HL-60 (cell line): ENCODE measurements around the gene CTDNEP1.
A peak's percentile ranks its signal among the peaks of the same experiment; 100 is the strongest.

Source experiments
- DNase-seq, 2 experiments: peaks; one replicate each; pipeline ENCODE4 v3.0.0-alpha.2; 2010 to 2020; ENCODE audit warnings: low read depth in 1 of 2, low spot score in 1 of 2
- H3K27ac ChIP-seq: fragments of 250-450 bp; sonication (Bioruptor Pico); replicated peaks from 2 replicates; pipeline ENCODE4 v1.5.1; 2020; ENCODE audit warnings: mild to moderate bottlenecking, moderate library complexity
- H3K27me3 ChIP-seq: fragments of 250-450 bp; sonication (Bioruptor Pico); 2 replicates; pipeline ENCODE4 v1.5.1; 2021; ENCODE audit warnings: mild to moderate bottlenecking, moderate library complexity; ENCODE audit not compliant: insufficient read depth, poor library complexity, severe bottlenecking
- H3K4me3 ChIP-seq: replicated peaks from 2 replicates; pipeline ENCODE4 v1.5.1; 2011; ENCODE audit warnings: mild to moderate bottlenecking, control low read depth, low read length; ENCODE audit not compliant: insufficient read depth
- GABPA ChIP-seq: IDR thresholded peaks from 2 replicates; pipeline ENCODE4 v1.6.1; 2012; ENCODE audit warnings: low read depth
- POLR2AphosphoS5 ChIP-seq: IDR thresholded peaks from 2 replicates; pipeline ENCODE4 v1.6.1; 2012; ENCODE audit warnings: low read depth
- SPI1 ChIP-seq: IDR thresholded peaks from 2 replicates; pipeline ENCODE4 v1.6.1; 2012; ENCODE audit warnings: low read depth, mild to moderate bottlenecking, borderline replicate concordance
- TF ChIP-seq, protein P1 (sequence below): IDR thresholded peaks from 2 replicates; pipeline ENCODE4 v1.6.1; 2012; ENCODE audit warnings: low read depth; ENCODE audit not compliant: insufficient replicate concordance
- TF ChIP-seq, protein P2 (sequence below): IDR thresholded peaks from one replicate; pipeline ENCODE4 v1.5.1; 2011; ENCODE audit warnings: low read length, control low read depth, inconsistent platforms; ENCODE audit not compliant: insufficient read depth

The CTDNEP1 gene

DNA sequence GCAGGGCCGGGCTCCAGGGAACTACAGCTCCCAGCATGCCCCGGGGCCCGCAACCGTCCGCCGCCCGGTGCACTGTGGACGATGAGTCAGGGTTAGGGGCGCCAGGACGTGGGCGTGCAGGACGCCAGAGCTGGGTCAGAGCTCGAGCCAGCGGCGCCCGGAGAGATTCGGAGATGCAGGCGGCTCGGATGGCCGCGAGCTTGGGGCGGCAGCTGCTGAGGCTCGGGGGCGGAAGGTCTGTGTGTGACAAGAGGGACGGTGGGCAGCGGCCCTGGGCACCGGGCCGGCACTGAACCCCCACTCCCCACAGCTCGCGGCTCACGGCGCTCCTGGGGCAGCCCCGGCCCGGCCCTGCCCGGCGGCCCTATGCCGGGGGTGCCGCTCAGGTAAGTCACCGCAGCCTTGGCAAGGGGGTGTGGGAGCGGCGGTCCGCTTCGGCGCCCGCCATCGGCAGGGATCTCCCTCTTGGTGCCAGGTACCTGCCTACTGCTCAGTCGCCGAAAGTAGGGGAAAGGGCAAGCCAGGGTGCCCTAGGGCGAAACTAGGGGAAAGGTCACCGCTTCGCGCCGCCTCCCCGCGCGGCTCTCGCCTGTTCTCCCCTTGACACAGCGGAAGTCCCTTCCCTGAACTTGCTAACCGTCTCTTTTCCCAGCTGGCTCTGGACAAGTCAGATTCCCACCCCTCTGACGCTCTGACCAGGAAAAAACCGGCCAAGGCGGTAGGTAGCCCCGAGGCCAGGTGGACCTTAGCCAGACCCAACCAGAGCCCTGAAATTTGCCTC is 31.5 kb downstream of the CTDNEP1 start, which contains the start of the genes ACADVL and DLG4:
TSS of gene ACADVL (plus strand) at position 127 of the 781 bp plus-strand sequence. CDS start at position 174, 47 bp downstream.
TSS of gene DLG4 (minus strand) at position 25 of the 781 bp plus-strand sequence.
- H3K4me3 ChIP-seq = peak within 1 kb of the TSS; percentile 60
- no peaks in the 10 kb centered on the region for H3K27me3 ChIP-seq
- TF ChIP-seq SPI1 = peak; percentile 20; the same call in 1 of the 2 replicates
- TF ChIP-seq, protein P1, sequence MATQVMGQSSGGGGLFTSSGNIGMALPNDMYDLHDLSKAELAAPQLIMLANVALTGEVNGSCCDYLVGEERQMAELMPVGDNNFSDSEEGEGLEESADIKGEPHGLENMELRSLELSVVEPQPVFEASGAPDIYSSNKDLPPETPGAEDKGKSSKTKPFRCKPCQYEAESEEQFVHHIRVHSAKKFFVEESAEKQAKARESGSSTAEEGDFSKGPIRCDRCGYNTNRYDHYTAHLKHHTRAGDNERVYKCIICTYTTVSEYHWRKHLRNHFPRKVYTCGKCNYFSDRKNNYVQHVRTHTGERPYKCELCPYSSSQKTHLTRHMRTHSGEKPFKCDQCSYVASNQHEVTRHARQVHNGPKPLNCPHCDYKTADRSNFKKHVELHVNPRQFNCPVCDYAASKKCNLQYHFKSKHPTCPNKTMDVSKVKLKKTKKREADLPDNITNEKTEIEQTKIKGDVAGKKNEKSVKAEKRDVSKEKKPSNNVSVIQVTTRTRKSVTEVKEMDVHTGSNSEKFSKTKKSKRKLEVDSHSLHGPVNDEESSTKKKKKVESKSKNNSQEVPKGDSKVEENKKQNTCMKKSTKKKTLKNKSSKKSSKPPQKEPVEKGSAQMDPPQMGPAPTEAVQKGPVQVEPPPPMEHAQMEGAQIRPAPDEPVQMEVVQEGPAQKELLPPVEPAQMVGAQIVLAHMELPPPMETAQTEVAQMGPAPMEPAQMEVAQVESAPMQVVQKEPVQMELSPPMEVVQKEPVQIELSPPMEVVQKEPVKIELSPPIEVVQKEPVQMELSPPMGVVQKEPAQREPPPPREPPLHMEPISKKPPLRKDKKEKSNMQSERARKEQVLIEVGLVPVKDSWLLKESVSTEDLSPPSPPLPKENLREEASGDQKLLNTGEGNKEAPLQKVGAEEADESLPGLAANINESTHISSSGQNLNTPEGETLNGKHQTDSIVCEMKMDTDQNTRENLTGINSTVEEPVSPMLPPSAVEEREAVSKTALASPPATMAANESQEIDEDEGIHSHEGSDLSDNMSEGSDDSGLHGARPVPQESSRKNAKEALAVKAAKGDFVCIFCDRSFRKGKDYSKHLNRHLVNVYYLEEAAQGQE = no peak
- peak within 1 kb of the TSS; percentile 63 for H3K27ac ChIP-seq
- DNase-seq = peak in 1 of 2 experiments; percentile 63

DNA sequence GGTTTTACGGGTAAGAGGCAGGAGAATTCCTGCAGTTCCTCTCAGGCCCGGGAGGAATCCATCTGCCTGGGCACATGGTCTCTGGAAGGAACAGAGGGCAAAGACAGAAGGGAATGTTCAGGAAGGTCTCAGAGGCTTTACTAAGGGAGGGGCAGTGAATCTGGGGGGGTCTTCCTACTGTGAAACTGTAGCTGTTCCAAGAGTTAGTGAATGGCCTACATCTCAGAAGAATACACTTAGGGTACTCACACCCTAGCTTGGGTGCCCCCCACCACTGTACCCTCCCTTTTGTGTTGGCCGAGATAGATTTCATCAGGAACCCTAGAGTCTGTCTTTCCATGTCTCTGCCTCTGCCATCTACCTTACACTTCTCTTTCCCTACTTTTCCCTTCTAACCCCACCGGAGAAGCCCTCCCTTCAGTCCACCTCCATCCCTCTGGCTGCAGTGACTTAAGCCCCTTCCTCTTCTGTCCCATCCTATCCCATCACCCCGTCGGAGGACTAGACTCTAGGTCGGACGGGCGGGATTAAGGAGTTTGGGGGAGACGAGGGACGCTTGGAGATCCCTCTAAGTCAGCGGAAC is 32.2 kb downstream of the CTDNEP1 start:
- DNase-seq = no peak
- H3K27ac ChIP-seq = peak overlapping the region; percentile 63

DNA sequence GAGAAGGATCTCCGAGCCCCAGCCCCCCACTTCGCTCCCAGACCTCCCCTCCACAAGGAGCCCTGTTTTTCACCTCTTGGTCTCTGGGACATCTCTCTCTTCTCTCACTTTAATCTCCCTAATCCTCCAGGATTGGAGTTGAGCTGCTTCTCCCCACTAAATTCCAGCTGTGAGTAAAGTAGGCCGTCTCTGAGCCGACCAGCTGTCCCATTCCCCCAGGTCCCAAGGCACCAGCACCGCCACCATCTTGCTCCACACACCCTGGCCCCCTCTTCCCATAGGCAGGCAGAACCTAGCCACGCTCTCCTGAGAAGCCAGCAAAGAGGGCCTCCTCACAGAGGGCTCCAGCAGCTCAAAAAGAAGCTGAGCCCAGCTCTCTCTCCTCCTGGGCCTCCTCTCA is 32.8 kb downstream of the CTDNEP1 start:
- TF ChIP-seq, protein P1 = no peak
- TF ChIP-seq POLR2AphosphoS5 (no peak), GABPA (no peak), SPI1 (no peak)
- TF ChIP-seq, protein P2, sequence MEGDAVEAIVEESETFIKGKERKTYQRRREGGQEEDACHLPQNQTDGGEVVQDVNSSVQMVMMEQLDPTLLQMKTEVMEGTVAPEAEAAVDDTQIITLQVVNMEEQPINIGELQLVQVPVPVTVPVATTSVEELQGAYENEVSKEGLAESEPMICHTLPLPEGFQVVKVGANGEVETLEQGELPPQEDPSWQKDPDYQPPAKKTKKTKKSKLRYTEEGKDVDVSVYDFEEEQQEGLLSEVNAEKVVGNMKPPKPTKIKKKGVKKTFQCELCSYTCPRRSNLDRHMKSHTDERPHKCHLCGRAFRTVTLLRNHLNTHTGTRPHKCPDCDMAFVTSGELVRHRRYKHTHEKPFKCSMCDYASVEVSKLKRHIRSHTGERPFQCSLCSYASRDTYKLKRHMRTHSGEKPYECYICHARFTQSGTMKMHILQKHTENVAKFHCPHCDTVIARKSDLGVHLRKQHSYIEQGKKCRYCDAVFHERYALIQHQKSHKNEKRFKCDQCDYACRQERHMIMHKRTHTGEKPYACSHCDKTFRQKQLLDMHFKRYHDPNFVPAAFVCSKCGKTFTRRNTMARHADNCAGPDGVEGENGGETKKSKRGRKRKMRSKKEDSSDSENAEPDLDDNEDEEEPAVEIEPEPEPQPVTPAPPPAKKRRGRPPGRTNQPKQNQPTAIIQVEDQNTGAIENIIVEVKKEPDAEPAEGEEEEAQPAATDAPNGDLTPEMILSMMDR = no peak
- no peak for DNase-seq
- no peaks in the 10 kb centered on the region for H3K27me3 ChIP-seq
- no peak overlapping the region for H3K27ac ChIP-seq
- H3K4me3 ChIP-seq = no peak overlapping the region

More for the DNA sequence above, 32.2 kb downstream of the CTDNEP1 start:
- no peak for TF ChIP-seq POLR2AphosphoS5
- TF ChIP-seq GABPA = no peak
- TF ChIP-seq SPI1 = no peak
- TF ChIP-seq, protein P2 = no peak
- TF ChIP-seq, protein P1 = no peak
- Histone ChIP-seq H3K27me3 (no peaks in the 10 kb centered on the region), H3K4me3 (peak overlapping the region; percentile 60)
